Mesenchymal stem cell (in vitro differentiated cells and primary cell): ENCODE data around the gene SARDH.

Experiments used
- DNase-seq: peaks from one replicate; pipeline ENCODE4 v3.0.0-alpha.2; 2013
- H2AFZ ChIP-seq: one replicate; pipeline ENCODE4 v1.6.1; 2013; ENCODE audit warnings: low read depth, mild to moderate bottlenecking, control low read depth, inconsistent platforms, low read length, moderate library complexity
- H2AK5ac ChIP-seq: 2 replicates; pipeline ENCODE4 v1.6.1; 2013; ENCODE audit warnings: low read length, moderate library complexity, mild to moderate bottlenecking, inconsistent platforms; ENCODE audit not compliant: severe bottlenecking
- H2BK120ac ChIP-seq: one replicate; pipeline ENCODE4 v1.6.1; 2013; ENCODE audit warnings: low read depth, mild to moderate bottlenecking, inconsistent platforms, low read length, moderate library complexity
- H2BK12ac ChIP-seq, 2 experiments: one replicate each; pipeline ENCODE4 v1.6.1; 2013; ENCODE audit warnings: inconsistent platforms in 2 of 2, low read length in 2 of 2, mild to moderate bottlenecking in 2 of 2, moderate library complexity in 2 of 2, control low read depth in 1 of 2
- H2BK15ac ChIP-seq: one replicate; pipeline ENCODE4 v1.6.1; 2013; ENCODE audit warnings: mild to moderate bottlenecking, low read depth, inconsistent platforms; ENCODE audit not compliant: poor library complexity, severe bottlenecking
- H2BK5ac ChIP-seq: 2 replicates; pipeline ENCODE4 v1.6.1; 2013; ENCODE audit warnings: low read depth, mild to moderate bottlenecking, low read length, control low read depth, inconsistent platforms; ENCODE audit not compliant: poor library complexity, severe bottlenecking
- H3K14ac ChIP-seq, 2 experiments: one replicate each; pipeline ENCODE4 v1.6.1; 2013; ENCODE audit warnings: inconsistent platforms in 2 of 2, low read length in 2 of 2, control low read depth in 1 of 2, mild to moderate bottlenecking in 1 of 2, moderate library complexity in 1 of 2
- H3K18ac ChIP-seq, 2 experiments: one replicate each; pipeline ENCODE4 v1.6.1; 2013; ENCODE audit warnings: inconsistent platforms in 2 of 2, low read length in 2 of 2, control low read depth in 1 of 2, low read depth in 1 of 2, mild to moderate bottlenecking in 1 of 2
- H3K23ac ChIP-seq, 2 experiments: one replicate each; pipeline ENCODE4 v1.6.1; 2013; ENCODE audit warnings: inconsistent platforms in 2 of 2, low read length in 2 of 2, mild to moderate bottlenecking in 2 of 2, moderate library complexity in 2 of 2, control low read depth in 1 of 2
- H3K27ac ChIP-seq: 2 replicates; pipeline ENCODE4 v1.5.1; 2013; ENCODE audit warnings: mild to moderate bottlenecking, moderate library complexity, low read length, control low read depth, inconsistent platforms; ENCODE audit not compliant: poor library complexity, severe bottlenecking
- H3K27me3 ChIP-seq, 2 experiments: 2 replicates each; pipeline versions ENCODE4 v1.6.1 to v1.7.0; 2013; ENCODE audit warnings: low read length in 2 of 2, mild to moderate bottlenecking in 2 of 2, moderate library complexity in 2 of 2, control low read depth in 1 of 2, inconsistent platforms in 1 of 2; ENCODE audit not compliant: control insufficient read depth in 1 of 2, insufficient read depth in 1 of 2
- H3K36me3 ChIP-seq, 2 experiments: 2 replicates each; pipeline versions ENCODE4 v1.6.1 to v1.7.0; 2013; ENCODE audit warnings: low read length in 2 of 2, control low read depth in 1 of 2, inconsistent platforms in 1 of 2, low read depth in 1 of 2, mild to moderate bottlenecking in 1 of 2; ENCODE audit not compliant: insufficient read depth in 2 of 2, control insufficient read depth in 1 of 2
- H3K4ac ChIP-seq, 2 experiments: one replicate each; pipeline ENCODE4 v1.6.1; 2013; ENCODE audit warnings: inconsistent platforms in 2 of 2, low read length in 2 of 2, mild to moderate bottlenecking in 2 of 2, moderate library complexity in 2 of 2, control low read depth in 1 of 2, low read depth in 1 of 2
- H3K4me1 ChIP-seq: 2 replicates; pipeline ENCODE4 v1.6.1; 2013; ENCODE audit warnings: low read depth, low read length, control low read depth; ENCODE audit not compliant: control insufficient read depth, insufficient read depth
- H3K4me2 ChIP-seq: 2 replicates; pipeline ENCODE4 v1.6.1; 2013; ENCODE audit warnings: low read length, mild to moderate bottlenecking, inconsistent platforms; ENCODE audit not compliant: poor library complexity, severe bottlenecking
- H3K4me3 ChIP-seq, 2 experiments: 2 replicates each; pipeline versions ENCODE4 v1.5.1 to v1.7.0; 2013; ENCODE audit warnings: low read length in 2 of 2, mild to moderate bottlenecking in 2 of 2, control low read depth in 1 of 2, low read depth in 1 of 2; ENCODE audit not compliant: insufficient read depth in 1 of 2
- H3K79me1 ChIP-seq: replicated peaks from 2 replicates; pipeline ENCODE4 v1.6.1; 2013; ENCODE audit warnings: mild to moderate bottlenecking, control low read depth, low read length, inconsistent platforms; ENCODE audit not compliant: poor library complexity, severe bottlenecking
- H3K9ac ChIP-seq: 2 replicates; pipeline ENCODE4 v1.7.0; 2013; ENCODE audit warnings: mild to moderate bottlenecking, low read length, moderate library complexity
- H3K9me3 ChIP-seq: 2 replicates; pipeline ENCODE4 v1.7.0; 2013; ENCODE audit warnings: mild to moderate bottlenecking, low read length; ENCODE audit not compliant: control insufficient read depth
- H4K8ac ChIP-seq: one replicate; pipeline ENCODE4 v1.6.1; 2013; ENCODE audit warnings: inconsistent platforms, mild to moderate bottlenecking, low read length, moderate library complexity
- H4K91ac ChIP-seq: one replicate; pipeline ENCODE4 v1.6.1; 2013; ENCODE audit warnings: mild to moderate bottlenecking, low read length, inconsistent platforms
- WGBS: methylation state at CpG from one replicate; pipeline ENCODE4 v1.1.7; 2013; ENCODE audit warnings: mixed read lengths; 5-methylcytosine and 5-hydroxymethylcytosine counted together

The SARDH gene

DNA sequence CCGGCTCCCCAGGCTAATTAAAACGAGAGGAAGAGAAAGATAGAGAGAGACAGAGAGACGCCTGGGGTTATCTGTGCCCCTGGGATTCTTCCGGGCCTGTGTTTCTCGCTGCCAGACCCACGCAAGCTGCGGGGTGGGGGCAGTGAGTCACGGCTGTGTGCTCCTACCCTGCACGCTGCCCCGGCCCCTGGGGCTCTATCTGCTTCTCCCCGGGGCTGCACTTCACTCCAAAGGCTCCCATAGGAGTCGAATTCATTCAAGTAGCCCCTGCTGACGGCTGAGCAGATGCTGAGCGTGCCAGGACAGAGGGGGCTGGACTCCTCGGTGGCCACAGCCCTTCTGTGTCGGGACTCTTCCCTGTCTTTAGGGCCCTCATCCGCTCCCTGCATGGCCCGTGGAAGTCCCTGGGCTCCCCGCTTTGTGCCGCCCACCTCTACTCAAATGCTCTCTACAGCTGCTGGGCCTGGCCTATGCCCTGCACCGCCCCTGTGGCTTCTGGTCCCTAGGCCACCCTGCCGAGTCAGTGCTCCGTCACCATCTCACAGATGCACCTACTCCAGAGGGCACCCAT lies 22.8 kb downstream of the SARDH start:
- H3K4me1 ChIP-seq = peaks cover 63% of the 10 kb centered on the region
- WGBS = 20% methylated on average over 23 of the region's 23 CpGs
- H3K79me1 ChIP-seq = no peaks in the 10 kb centered on the region

DNA sequence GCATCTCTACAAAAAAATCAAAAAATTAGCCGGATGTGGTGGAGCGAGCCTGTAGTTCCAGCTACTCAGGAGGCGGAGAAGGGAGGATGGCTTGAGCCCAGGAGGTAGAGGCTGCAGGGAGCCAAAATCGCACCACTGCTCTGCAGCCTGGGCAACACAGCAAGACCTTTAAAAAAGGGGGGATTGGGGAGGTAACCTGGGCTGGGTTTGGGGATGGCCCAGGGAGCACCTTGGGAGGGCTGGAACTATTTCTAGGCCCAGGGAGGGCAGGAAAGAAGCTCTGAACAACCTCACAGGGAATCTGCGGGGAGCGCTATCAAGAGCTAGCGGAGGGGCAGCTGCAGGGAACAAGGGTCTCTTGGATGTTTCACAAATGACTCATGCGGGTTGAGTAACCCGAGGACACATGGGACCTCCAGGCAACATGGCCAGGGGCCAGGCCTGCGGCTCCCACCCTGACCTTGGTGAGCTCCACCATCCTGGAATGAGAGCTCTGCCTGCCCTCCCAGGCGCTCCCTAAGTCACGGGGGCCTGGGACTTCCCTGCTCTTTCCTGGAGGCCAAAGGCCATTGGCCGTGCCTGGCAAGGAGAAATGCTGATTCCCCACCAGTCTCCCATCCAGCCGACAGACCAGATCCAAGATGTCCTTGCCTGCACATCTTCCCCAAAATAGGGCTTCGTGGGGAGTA lies 23.4 kb downstream of the SARDH start:
- peak overlapping the region; percentile 97 for H4K8ac ChIP-seq
- no peak overlapping the region for H3K4me3 ChIP-seq
- WGBS = 23% methylated on average over 15 of the region's 15 CpGs

More for the DNA sequence above, 22.8 kb downstream of the SARDH start:
- peak overlapping the region in 1 of 2 experiments; percentile 99 for H3K14ac ChIP-seq
- peak overlapping the region; percentile 98 to 99 for H3K18ac ChIP-seq
- H3K4me3 ChIP-seq = peak overlapping the region; percentile 7 to 33
- no peak overlapping the region for H2AK5ac ChIP-seq
- H4K91ac ChIP-seq = peak overlapping the region; percentile 99
- H2BK12ac ChIP-seq = peak overlapping the region; percentile 99 to 100
- H3K4me2 ChIP-seq = peak overlapping the region; percentile 29
- peak overlapping the region; percentile 91 for H2BK120ac ChIP-seq
- H3K27me3 ChIP-seq = peaks cover 0 to 4% of the 10 kb centered on the region in 2 experiments
- H2BK5ac ChIP-seq = no peak overlapping the region
- H4K8ac ChIP-seq = peak overlapping the region; percentile 97
- peak overlapping the region; percentile 57 for H2AFZ ChIP-seq
- H3K27ac ChIP-seq = no peak overlapping the region
- no peaks in the 10 kb centered on the region for H3K9me3 ChIP-seq
- H3K9ac ChIP-seq = peak overlapping the region; percentile 48
- H3K36me3 ChIP-seq = no peaks in the 10 kb centered on the region
- H3K4ac ChIP-seq = peak overlapping the region; percentile 83 to 97
- peak overlapping the region in 1 of 2 experiments; percentile 63 for H3K23ac ChIP-seq
- peak overlapping the region; percentile 85 for H2BK15ac ChIP-seq
- DNase-seq = peak; percentile 85

DNA sequence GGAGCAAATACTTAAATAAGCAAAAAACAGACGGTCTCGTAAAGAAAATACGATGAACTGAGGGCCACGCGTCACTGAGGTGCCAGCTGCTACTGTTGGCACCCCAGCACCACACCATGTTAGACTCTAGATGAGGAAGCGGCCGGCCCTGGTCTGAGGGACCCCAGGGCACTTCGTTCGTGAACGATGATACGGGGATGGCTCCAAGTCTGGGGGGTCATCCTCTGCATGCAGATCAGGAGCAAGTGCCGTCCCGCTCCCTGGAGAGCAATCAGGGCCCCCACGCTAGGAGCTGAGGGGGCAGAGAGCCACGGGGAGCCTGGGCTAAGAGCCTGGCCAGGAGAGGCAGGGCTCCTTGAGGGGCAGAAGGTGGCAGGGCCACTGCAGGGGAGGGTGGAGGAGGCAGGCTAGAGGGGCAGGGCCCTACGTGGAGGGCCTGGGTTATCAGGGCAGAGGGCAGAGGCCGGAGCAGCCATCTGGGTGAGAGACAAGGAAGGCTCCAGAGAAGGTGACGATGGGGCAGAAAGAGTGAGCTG lies 24.1 kb downstream of the SARDH start:
- Histone ChIP-seq H3K9me3 (no peaks in the 10 kb centered on the region), H2BK120ac (peak overlapping the region; percentile 29), H3K27me3 (peaks cover 0 to 4% of the 10 kb centered on the region in 2 experiments), H3K4me2 (no peak overlapping the region), H2BK5ac (no peak overlapping the region), H3K9ac (no peak overlapping the region), H3K18ac (peak overlapping the region; percentile 18 to 94), H3K4me1 (peaks cover 66% of the 10 kb centered on the region), H3K36me3 (no peaks in the 10 kb centered on the region), H2AFZ (no peak overlapping the region), H3K4me3 (no peak overlapping the region), H3K27ac (no peak overlapping the region), H2BK12ac (peak overlapping the region; percentile 11 to 100), H3K14ac (peak overlapping the region in 1 of 2 experiments; percentile 94), H2BK15ac (peak overlapping the region; percentile 15), H3K4ac (peak overlapping the region; percentile 38 to 97), H4K8ac (peak overlapping the region; percentile 5), H3K79me1 (no peaks in the 10 kb centered on the region), H4K91ac (peak overlapping the region; percentile 65), H3K23ac (peak overlapping the region in 1 of 2 experiments; percentile 40), H2AK5ac (no peak overlapping the region)
- no peak for DNase-seq
- WGBS = 78% methylated on average over 18 of the region's 18 CpGs

More for the DNA sequence above, 23.4 kb downstream of the SARDH start:
- Histone ChIP-seq H3K23ac (no peak overlapping the region), H3K9me3 (no peaks in the 10 kb centered on the region), H2BK5ac (no peak overlapping the region), H2BK12ac (peak overlapping the region; percentile 83 to 99), H3K9ac (peak overlapping the region; percentile 48), H2BK15ac (peak overlapping the region; percentile 85), H2AFZ (no peak overlapping the region), H3K4ac (peak overlapping the region; percentile 31 to 97), H3K4me1 (peaks cover 64% of the 10 kb centered on the region), H3K27me3 (peaks cover 0 to 4% of the 10 kb centered on the region in 2 experiments), H3K4me2 (peak overlapping the region; percentile 24), H2BK120ac (peak overlapping the region; percentile 91), H3K36me3 (no peaks in the 10 kb centered on the region), H2AK5ac (peak overlapping the region; percentile 6), H3K79me1 (no peaks in the 10 kb centered on the region), H3K27ac (no peak overlapping the region), H3K18ac (peak overlapping the region; percentile 98 to 99), H3K14ac (no peak overlapping the region), H4K91ac (peak overlapping the region; percentile 85)
- DNase-seq = peak; percentile 95
